ENCODE measurements around the gene NPHP4. TPM values are rescaled to one million over a fixed set of nuclear protein-coding genes. Genes with fewer than 3 reads are reported as not detected.

Gene NPHP4
- total and polyA plus RNA-seq, 10 of the 15 experiments (the other 5 are each of a cell fraction or from before 2014, with no cell fraction given), result 0.16 to 10.5 (median 3.1) TPM

GRCh38 chr1:5892329-5892728, 99.9 kb downstream of the NPHP4 start (continued):
- no peak for TF ChIP-seq CUX1 (IDR thresholded peaks at IDR 0.05; ENCODE audit: insufficient replicate concordance, low read depth, low read length)
- TF ChIP-seq MYB (IDR thresholded peaks at IDR 0.05; ENCODE audit: borderline replicate concordance, low read depth, low read length), result no peak
- TF ChIP-seq FOS (IDR thresholded peaks at IDR 0.05; ENCODE audit: borderline replicate concordance, extremely low read depth, insufficient read length), result no peak

GRCh38 chr1:5891736-5892135, 100.5 kb downstream of the NPHP4 start:
- Histone ChIP-seq H2AFZ (ENCODE audit: control insufficient read depth, low read depth, low read length) (no peak overlapping the region), H3K36me3 (ENCODE audit: control insufficient read depth in 2 of 2, insufficient read depth in 2 of 2, low read length in 1 of 2) (no peaks in the 10 kb centered on the region; a peak in 1 of 4 replicates), H3K9me3 (replicated peaks; ENCODE audit: control insufficient read depth, insufficient read depth, low read length) (no peaks in the 10 kb centered on the region), H4K20me1 (ENCODE audit: control insufficient read depth, insufficient read depth) (no peaks in the 10 kb centered on the region), H3K4me3 (no peak overlapping the region), H3K27ac (ENCODE audit: control insufficient read depth, insufficient read depth) (no peak overlapping the region), H3K79me2 (ENCODE audit: control insufficient read depth, insufficient read depth, low read length) (no peaks in the 10 kb centered on the region), H3K4me1 (ENCODE audit: control insufficient read depth, insufficient read depth, low read length) (no peaks in the 10 kb centered on the region), H3K9ac (ENCODE audit: control insufficient read depth, insufficient read depth, low read length) (no peak overlapping the region), H3K27me3 (replicated peaks in 1 of 2; ENCODE audit: control insufficient read depth in 2 of 2, insufficient read depth in 2 of 2, low read length in 1 of 2) (no peaks in the 10 kb centered on the region), H3K4me2 (ENCODE audit: control insufficient read depth, insufficient read depth) (no peak overlapping the region)
- in situ Hi-C loops (cut with MboI) (no loop called here), intact Hi-C loops (cut with micrococcal nuclease; ENCODE audit: unreplicated experiment) (no loop called here)
- FAIRE-seq (no peak), DNase-seq (ENCODE audit: low read depth, low spot score) (no peak), ATAC-seq (no peak)
- ChIA-PET SMC1A (ENCODE audit: uncharacterized antibody, unreplicated experiment) (no interaction called here), CTCF (no interaction called here), RAD21 (ENCODE audit: unreplicated experiment) (no interaction called here), POLR2A (no interaction called here)
- BruUV-seq (replicated peaks), result no TSS peak
- 89% methylated on average over 9 of the region's 9 CpGs for WGBS (ENCODE audit: insufficient coverage, insufficient replicate concordance, low lambda C conversion rate, missing lambda C conversion rate)
- TF ChIP-seq BRCA1 (IDR thresholded peaks at IDR 0.05; ENCODE audit: low read depth, low read length), result no peak
- no peak for TF ChIP-seq RFX5 (IDR thresholded peaks at IDR 0.05; ENCODE audit: low read depth, low read length)
- no peak for TF ChIP-seq CTCF (IDR thresholded peaks at IDR 0.05 in 2 of 3, conservative IDR thresholded peaks at IDR 0.05 in 1 of 3; ENCODE audit: control insufficient read depth in 2 of 3, extremely low read depth in 1 of 3, insufficient read depth in 1 of 3, low read depth in 3 of 3, low read length in 3 of 3)
- no peak for TF ChIP-seq MXI1 (IDR thresholded peaks at IDR 0.05; ENCODE audit: low read depth, low read length)
- TF ChIP-seq POLR2AphosphoS5 (IDR thresholded peaks at IDR 0.05; ENCODE audit: low read length), result no peak
- no peak for TF ChIP-seq HDGF (IDR thresholded peaks at IDR 0.05)
- TF ChIP-seq SMAD1 (IDR thresholded peaks at IDR 0.05; ENCODE audit: low read depth, partially characterized antibody), result no peak
- no peak for TF ChIP-seq MEF2A (IDR thresholded peaks at IDR 0.05; ENCODE audit: insufficient read depth, low read depth, low read length)

Data from GM12878 (cell line).